ELF-1 (cell line): ENCODE measurements around the gene WFDC2.
A peak's percentile ranks its signal among the peaks of the same experiment; 100 is the strongest.
"Not testable (repeated sequence)": the region's sequence is repeated elsewhere in the genome, so short reads cannot be mapped to it uniquely, and the experiment has no call there.

Experiments used
- DNase-seq: peaks from one replicate; pipeline ENCODE4 v3.0.0-alpha.2; 2016; ENCODE audit warnings: low read depth, low spot score

Gene WFDC2

DNA sequence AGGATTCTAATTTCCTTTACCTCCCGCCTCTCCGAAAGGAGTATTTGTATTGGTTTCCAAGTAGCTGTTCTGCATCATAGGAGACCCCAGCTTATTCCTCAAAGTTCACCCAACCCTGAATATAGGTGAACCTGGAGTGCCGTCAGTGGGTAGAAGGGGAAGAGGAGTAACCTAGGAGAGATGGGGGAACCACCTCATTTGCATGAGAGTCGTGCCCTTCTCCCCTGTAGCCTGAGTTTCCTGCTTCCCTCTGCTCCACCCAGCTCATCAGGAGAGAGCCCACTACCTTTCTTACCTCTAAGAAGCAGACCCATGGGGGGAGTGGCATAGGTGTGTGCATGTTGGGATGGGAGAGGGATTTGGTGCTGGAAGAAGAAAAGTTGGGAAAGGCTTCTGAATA, 17.3 kb upstream of the WFDC2 start:
- no peak for DNase-seq

DNA sequence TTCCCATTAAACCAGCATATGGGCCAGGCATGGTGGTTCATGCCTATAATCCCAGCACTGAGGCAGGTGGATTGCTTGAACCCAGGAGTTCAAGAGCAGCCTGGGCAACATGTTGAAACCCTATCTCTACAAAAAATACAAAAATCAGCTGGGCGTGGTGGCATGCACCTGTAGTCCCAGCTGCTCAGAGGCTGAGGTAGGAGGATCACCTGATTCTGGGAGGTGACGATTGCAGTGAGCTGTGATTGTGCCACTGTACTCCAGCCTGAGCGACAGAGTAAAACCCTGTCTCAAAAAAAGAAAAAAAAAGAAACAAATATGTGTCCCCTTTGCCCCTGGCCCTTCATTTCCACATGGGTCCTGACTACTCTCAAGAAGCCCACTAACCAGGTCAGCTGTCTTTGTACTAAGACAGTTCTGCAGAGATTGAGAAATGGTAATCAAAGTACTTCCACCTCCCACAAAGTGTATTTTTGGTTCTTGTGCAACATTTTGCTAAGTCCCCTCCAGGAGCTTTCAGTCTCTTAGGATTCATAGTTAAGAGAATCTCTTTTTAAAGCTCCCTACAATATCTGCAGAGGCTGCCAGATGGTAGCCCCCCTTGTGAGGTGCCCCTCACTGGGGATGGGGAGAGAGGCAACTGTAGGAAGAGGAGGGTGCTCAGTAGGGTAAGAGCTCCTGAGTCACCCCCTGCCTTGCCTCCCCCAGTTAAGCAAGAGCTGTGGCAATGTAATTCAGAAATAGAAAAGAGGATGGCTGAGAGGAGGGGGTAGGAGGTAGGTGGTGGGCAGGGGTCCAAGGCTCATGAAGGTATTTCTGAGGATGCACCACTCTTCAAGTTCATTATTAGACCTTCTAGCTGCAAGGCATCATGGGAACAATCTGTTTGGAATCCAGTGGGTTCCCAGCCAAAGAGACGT, 16.5 kb upstream of the WFDC2 start:
- no peak for DNase-seq

- DNase-seq: peak; percentile 46
Observed at GRCh38 chr20:45456632-45457031, 12.9 kb upstream of the WFDC2 start.

GRCh38 chr20:45459606-45460005, 9.9 kb upstream of the WFDC2 start:
- no peak for DNase-seq

GRCh38 chr20:45461225-45461624, 8.3 kb upstream of the WFDC2 start:
- DNase-seq: peak; percentile 38

GRCh38 chr20:45462711-45463509, 6.6 kb upstream of the WFDC2 start:
- no peak for DNase-seq

GRCh38 chr20:45463709-45464108, 5.8 kb upstream of the WFDC2 start:
- DNase-seq: no peak

DNA sequence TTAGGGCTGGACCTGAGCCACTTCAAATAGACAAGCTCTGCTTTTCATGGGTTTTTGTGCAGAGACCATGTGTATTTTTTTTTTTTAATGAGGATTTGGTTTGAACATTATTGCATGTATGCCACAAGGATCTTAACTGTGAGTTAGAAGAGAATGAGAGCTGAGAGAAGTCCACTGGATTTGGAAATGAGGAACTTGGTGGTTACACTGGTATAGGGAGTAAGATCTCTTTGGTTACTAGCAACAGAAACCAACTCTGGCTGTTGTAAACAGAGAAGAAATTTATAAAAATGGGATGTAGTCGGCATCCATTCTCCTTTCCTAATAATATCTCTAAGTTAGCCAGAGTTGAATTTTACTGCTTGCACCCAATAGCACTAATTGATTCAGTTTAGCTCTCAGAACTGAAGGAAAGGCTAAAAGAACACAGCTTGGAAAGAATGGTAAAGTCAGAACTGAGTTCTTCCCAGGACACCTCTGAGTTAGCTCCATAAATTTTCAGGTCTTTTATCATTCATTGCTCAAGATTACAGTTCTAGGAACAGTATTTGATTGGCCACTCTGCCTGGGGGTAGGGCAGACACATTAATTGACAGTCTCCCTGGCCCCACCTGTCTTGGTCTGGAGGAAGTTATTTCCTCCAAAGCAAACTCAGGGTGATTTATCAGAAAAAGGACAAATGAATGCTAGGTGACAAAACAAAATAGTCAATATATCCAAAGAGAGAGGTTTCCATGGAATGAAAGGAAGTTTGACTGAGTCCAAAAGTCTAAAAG, 3.9 kb upstream of the WFDC2 start:
- DNase-seq: no peak

GRCh38 chr20:45467172-45467571, 2.4 kb upstream of the WFDC2 start:
- DNase-seq: no peak

GRCh38 chr20:45467861-45468260, 1.7 kb upstream of the WFDC2 start:
- DNase-seq: no peak

DNA sequence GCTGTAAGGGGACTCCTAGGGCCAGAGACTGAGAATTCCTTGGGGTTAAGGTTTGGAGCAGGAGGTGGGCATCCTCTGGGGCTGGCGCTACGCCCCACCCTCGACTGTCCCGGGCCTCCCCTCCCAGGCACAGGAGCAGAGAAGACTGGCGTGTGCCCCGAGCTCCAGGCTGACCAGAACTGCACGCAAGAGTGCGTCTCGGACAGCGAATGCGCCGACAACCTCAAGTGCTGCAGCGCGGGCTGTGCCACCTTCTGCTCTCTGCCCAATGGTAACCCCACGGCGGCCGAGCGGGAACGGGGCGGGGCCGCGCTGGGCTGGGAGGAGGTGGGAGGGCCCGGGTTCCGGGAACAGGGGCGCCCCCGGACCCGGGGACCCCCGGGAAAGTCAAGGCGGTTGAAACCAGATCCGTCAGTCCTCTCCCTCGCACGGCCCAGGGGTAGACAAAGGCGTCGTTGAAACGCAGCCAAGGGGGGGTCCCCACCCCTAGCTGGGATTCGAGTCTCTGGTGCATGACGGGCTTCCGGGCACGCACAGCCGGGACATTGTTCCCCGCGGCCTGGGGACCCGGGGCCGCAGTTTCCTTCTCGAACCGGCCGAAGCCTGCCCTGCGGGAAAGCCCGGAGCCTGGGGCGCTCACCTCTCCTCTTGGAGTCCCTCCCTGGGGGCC, 844 bp downstream of the WFDC2 start:
- peak; percentile 41 for DNase-seq

DNA sequence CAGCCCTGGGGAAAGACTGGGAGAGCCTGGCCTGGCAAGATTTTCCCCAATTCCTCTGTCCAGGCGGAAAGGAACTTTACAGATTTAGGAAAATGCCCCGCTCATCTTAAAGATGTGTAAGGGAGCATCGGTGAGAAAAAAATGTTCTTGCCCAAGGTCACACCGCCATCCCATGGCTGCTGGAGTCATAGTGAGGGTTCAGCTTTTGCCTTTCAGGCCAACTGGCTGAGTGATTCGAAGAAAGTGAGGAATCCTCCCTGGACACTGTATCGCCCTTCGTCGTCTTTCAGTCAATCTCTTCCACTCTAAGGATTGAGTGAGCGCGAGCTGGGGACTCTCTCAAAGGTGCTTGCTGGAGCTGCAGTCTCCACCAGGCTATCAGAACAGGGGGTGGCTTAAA, 1.4 kb downstream of the WFDC2 start:
- peak; percentile 41 for DNase-seq

DNA sequence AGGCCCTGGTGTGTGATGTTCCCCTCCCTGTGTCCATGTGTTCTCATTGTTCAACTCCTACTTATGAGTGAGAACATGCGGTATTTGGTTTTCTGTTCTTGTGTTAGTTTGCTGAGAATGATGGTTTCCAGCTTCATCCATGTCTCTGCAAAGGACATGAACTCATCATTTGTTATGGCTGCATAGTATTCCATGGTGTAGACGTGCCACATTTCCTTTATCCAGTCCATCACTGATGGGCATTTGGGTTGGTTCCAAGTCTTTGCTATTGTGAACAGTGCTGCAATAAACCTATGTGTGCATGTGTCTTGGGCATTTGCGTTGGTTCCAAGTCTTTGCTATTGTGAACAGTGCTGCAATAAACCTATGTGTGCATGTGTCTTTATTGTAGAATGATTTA, 2.7 kb downstream of the WFDC2 start:
- DNase-seq: not testable (repeated sequence)

GRCh38 chr20:45477530-45478148, 8.1 kb downstream of the WFDC2 start:
- peak; percentile 25 for DNase-seq

GRCh38 chr20:45479822-45480221, 10.3 kb downstream of the WFDC2 start:
- no peak for DNase-seq

- DNase-seq: no peak
Observed at GRCh38 chr20:45484676-45485075, 15.1 kb downstream of the WFDC2 start.

DNA sequence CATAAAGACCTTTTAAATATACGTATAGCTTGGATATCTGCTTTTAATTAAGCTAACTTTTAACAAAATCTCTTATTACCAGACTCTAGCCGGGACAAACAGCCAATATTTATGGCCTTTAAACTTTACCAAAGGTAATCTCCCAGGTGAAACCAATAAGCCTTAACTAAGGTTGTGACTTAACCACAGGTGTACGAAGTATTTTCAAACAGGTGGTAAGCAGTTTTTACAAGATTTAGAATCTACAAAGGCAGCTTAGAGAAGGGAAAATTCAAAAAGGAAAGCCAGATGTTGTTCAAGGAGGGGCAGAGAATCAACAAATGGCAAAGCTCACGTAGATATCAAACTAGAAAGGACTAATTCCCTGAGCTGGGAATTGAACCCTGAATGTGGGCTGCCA, 15.8 kb downstream of the WFDC2 start:
- no peak for DNase-seq

DNA sequence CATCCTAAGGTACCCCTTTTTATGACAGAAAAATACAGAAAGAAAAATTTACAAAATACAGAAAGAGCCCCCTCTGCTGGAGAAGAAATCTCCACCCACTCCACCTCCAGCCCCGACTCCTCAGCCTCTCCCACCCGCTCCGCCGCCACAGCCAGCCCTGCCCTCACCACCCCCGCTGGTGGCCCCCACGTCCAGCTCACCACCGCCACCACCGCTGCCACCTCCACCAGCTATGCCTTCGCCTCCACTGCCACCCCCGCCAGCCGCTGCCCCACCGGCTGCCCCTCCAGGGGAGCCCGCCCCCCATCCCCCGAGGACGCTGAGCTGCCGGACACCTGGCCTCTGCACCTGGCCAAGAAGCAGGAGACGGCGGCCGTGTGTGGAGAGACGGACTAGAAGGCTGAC, 17.7 kb downstream of the WFDC2 start:
- DNase-seq: peak; percentile 27

DNA sequence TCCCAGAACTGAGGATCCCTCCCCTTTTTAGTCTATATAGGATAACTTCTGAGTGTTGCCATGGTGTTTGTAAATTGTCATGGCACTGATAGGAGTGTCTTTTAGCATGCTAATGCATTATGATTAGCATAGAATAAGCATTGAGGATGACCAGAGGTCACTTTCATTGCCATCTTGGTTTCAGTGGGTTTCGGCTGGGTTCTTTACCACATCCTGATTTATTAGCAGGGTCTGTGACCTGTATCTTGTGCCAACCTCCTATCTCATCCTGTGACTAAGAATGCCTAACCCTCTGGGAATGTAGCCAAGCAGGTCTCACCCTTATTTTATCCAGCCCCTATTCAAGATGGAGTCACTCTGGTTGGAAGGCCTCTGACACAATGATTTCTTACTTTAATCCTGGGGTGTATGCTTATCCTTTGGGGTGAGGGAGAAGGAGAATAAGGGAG, 19.6 kb downstream of the WFDC2 start:
- no peak for DNase-seq

- no peak for DNase-seq
Observed at GRCh38 chr20:45495501-45495941, 26.0 kb downstream of the WFDC2 start.

DNA sequence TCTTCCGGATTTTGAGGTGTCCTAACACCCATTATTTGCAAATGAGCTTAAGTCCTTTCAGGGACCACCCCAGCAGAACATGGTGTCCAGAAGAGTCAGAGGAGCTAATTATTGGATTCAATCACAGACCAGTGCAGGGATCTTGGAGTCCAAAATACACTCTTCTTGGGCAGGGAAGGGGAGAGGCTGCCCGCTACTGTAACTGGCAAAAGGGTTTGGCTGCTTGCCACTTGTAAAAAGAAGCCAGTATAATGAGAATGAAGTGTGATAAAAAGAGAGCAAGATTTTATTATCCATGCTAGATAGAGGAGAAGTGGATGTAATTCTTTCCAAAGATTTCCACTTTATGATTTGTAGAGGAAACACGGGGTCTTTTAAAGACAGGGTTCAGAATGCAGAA, 26.6 kb downstream of the WFDC2 start:
- DNase-seq: no peak
